MG63 (cell line): ENCODE data around the gene KBTBD4. TPM values are rescaled to one million over a fixed set of nuclear protein-coding genes. Genes with fewer than 3 reads are reported as not detected.
"Not testable (repeated sequence)": the region's sequence is repeated elsewhere in the genome, so short reads cannot be mapped to it uniquely, and the experiment has no call there.

Experiments
- DNase-seq: peaks from one replicate; pipeline ENCODE4 v3.0.0-alpha.2; 2020
- H3K27me3 ChIP-seq: fragments of 250-450 bp; sonication (Bioruptor Pico); 2 replicates; pipeline ENCODE4 v1.5.1; 2020; ENCODE audit warnings: mild to moderate bottlenecking, moderate library complexity
- H3K36me3 ChIP-seq: fragments of 250-450 bp; sonication (Bioruptor Pico); 2 replicates; pipeline ENCODE4 v1.5.1; 2020; ENCODE audit warnings: mild to moderate bottlenecking, moderate library complexity
- H3K4me3 ChIP-seq: fragments of 250-450 bp; sonication (Bioruptor Pico); 2 replicates; pipeline ENCODE4 v1.5.1; 2020; ENCODE audit warnings: mild to moderate bottlenecking, moderate library complexity
- H3K9me3 ChIP-seq: fragments of 250-450 bp; sonication (Bioruptor Pico); 2 replicates; pipeline ENCODE4 v1.5.1; 2020; ENCODE audit warnings: mild to moderate bottlenecking, moderate library complexity
- total RNA-seq: library from RNA; depleted of rRNA; stranded (reverse); fragments of >200 nt; shearing (Covaris generic); gene quantifications from 2 replicates; pipeline ENCODE4 v1.2.3, GENCODE V29; 2014; ENCODE audit warnings: low replicate concordance

KBTBD4 gene
- total RNA-seq, 1 experiment from 2014 or later = 37.1 TPM

GRCh38 chr11:47550288-47551047 is 28.3 kb downstream of the KBTBD4 start:
- H3K36me3 ChIP-seq = peaks cover 42% of the 10 kb centered on the region
- no peaks in the 10 kb centered on the region for H3K9me3 ChIP-seq
- H3K4me3 ChIP-seq = no peak overlapping the region; the same call in 1 of the 2 replicates
- no peaks in the 10 kb centered on the region for H3K27me3 ChIP-seq
- no peak for DNase-seq

GRCh38 chr11:47546274-47546673 is 32.5 kb downstream of the KBTBD4 start:
- not testable (repeated sequence) for DNase-seq, H3K9me3 ChIP-seq, H3K27me3 ChIP-seq, H3K4me3 ChIP-seq
- H3K36me3 ChIP-seq = peaks cover 38% of the 10 kb centered on the region

GRCh38 chr11:47545298-47545697 is 33.5 kb downstream of the KBTBD4 start:
- DNase-seq = no peak
- no peaks in the 10 kb centered on the region for H3K27me3 ChIP-seq
- H3K36me3 ChIP-seq = peaks cover 29% of the 10 kb centered on the region
- no peaks in the 10 kb centered on the region for H3K9me3 ChIP-seq
- no peak overlapping the region for H3K4me3 ChIP-seq

GRCh38 chr11:47541070-47541469 is 37.7 kb downstream of the KBTBD4 start:
- Histone ChIP-seq H3K9me3 (no peaks in the 10 kb centered on the region), H3K36me3 (peaks cover 4% of the 10 kb centered on the region; the same call in 1 of the 2 replicates), H3K27me3 (no peaks in the 10 kb centered on the region)

GRCh38 chr11:47539681-47540039 is 39.1 kb downstream of the KBTBD4 start:
- H3K9me3 ChIP-seq = no peaks in the 10 kb centered on the region
- H3K27me3 ChIP-seq = no peaks in the 10 kb centered on the region
- peaks cover 15% of the 10 kb centered on the region for H3K36me3 ChIP-seq
- no peak for DNase-seq
- no peak overlapping the region for H3K4me3 ChIP-seq

More at GRCh38 chr11:47541070-47541469, 37.7 kb downstream of the KBTBD4 start:
- DNase-seq = no peak
- H3K4me3 ChIP-seq = no peak overlapping the region

GRCh38 chr11:47538741-47539565 is 39.8 kb downstream of the KBTBD4 start:
- H3K4me3 ChIP-seq = no peak overlapping the region
- no peaks in the 10 kb centered on the region for H3K9me3 ChIP-seq
- no peaks in the 10 kb centered on the region for H3K27me3 ChIP-seq
- H3K36me3 ChIP-seq = peaks cover 16% of the 10 kb centered on the region
- DNase-seq = no peak

- Histone ChIP-seq H3K9me3 (no peaks in the 10 kb centered on the region), H3K36me3 (peaks cover 15% of the 10 kb centered on the region), H3K4me3 (no peak overlapping the region), H3K27me3 (no peaks in the 10 kb centered on the region)
- peak; percentile 25 for DNase-seq
Observed at GRCh38 chr11:47536915-47537314, 41.9 kb downstream of the KBTBD4 start.

- H3K27me3 ChIP-seq = no peaks in the 10 kb centered on the region
- peaks cover 21% of the 10 kb centered on the region for H3K36me3 ChIP-seq
- H3K9me3 ChIP-seq = no peaks in the 10 kb centered on the region
- DNase-seq = no peak
- no peak overlapping the region for H3K4me3 ChIP-seq
Observed at GRCh38 chr11:47534704-47535251, 44.0 kb downstream of the KBTBD4 start.

- DNase-seq = no peak
- Histone ChIP-seq H3K4me3 (no peak overlapping the region), H3K9me3 (no peaks in the 10 kb centered on the region), H3K27me3 (no peaks in the 10 kb centered on the region), H3K36me3 (peaks cover 21% of the 10 kb centered on the region)
Observed at GRCh38 chr11:47533690-47534151, 45.0 kb downstream of the KBTBD4 start.

- Histone ChIP-seq H3K27me3 (no peaks in the 10 kb centered on the region), H3K9me3 (no peaks in the 10 kb centered on the region), H3K4me3 (no peak overlapping the region), H3K36me3 (peaks cover 21% of the 10 kb centered on the region)
- DNase-seq = no peak
Observed at GRCh38 chr11:47532597-47533213, 46.1 kb downstream of the KBTBD4 start.

- no peaks in the 10 kb centered on the region for H3K27me3 ChIP-seq
- no peaks in the 10 kb centered on the region for H3K9me3 ChIP-seq
- peaks cover 21% of the 10 kb centered on the region for H3K36me3 ChIP-seq
- no peak overlapping the region for H3K4me3 ChIP-seq
- DNase-seq = no peak
Observed at GRCh38 chr11:47531666-47532065, 47.1 kb downstream of the KBTBD4 start.

GRCh38 chr11:47530721-47531120 is 48.0 kb downstream of the KBTBD4 start:
- peaks cover 24% of the 10 kb centered on the region for H3K36me3 ChIP-seq
- not testable (repeated sequence) for H3K9me3 ChIP-seq, DNase-seq, H3K4me3 ChIP-seq, H3K27me3 ChIP-seq

GRCh38 chr11:47529951-47530350 is 48.8 kb downstream of the KBTBD4 start:
- DNase-seq = no peak
- no peaks in the 10 kb centered on the region for H3K27me3 ChIP-seq
- peaks cover 23% of the 10 kb centered on the region for H3K36me3 ChIP-seq
- H3K9me3 ChIP-seq = no peaks in the 10 kb centered on the region
- H3K4me3 ChIP-seq = no peak overlapping the region

GRCh38 chr11:47527186-47527585 is 51.6 kb downstream of the KBTBD4 start:
- H3K4me3 ChIP-seq = no peak overlapping the region
- no peak for DNase-seq
- peaks cover 21% of the 10 kb centered on the region for H3K36me3 ChIP-seq
- H3K27me3 ChIP-seq = no peaks in the 10 kb centered on the region
- H3K9me3 ChIP-seq = no peaks in the 10 kb centered on the region

GRCh38 chr11:47526032-47526431 is 52.7 kb downstream of the KBTBD4 start:
- not testable (repeated sequence) for DNase-seq, H3K4me3 ChIP-seq, H3K27me3 ChIP-seq, H3K9me3 ChIP-seq
- H3K36me3 ChIP-seq = peaks cover 18% of the 10 kb centered on the region

GRCh38 chr11:47524291-47524874 is 54.4 kb downstream of the KBTBD4 start:
- H3K36me3 ChIP-seq = peaks cover 23% of the 10 kb centered on the region
- no peak for DNase-seq
- no peaks in the 10 kb centered on the region for H3K9me3 ChIP-seq
- no peaks in the 10 kb centered on the region for H3K27me3 ChIP-seq
- no peak overlapping the region for H3K4me3 ChIP-seq
